ENCODE data around the gene NDUFAF7. TPM values are rescaled to one million over a fixed set of nuclear protein-coding genes. Genes with fewer than 3 reads are reported as not detected.
"Not testable (repeated sequence)": the region's sequence is repeated elsewhere in the genome, so short reads cannot be mapped to it uniquely, and the experiment has no call there.

Gene NDUFAF7
- polyA plus RNA-seq, 1 of the 3 experiments (the other 2 are of a cell fraction) = 24.8 TPM

DNA sequence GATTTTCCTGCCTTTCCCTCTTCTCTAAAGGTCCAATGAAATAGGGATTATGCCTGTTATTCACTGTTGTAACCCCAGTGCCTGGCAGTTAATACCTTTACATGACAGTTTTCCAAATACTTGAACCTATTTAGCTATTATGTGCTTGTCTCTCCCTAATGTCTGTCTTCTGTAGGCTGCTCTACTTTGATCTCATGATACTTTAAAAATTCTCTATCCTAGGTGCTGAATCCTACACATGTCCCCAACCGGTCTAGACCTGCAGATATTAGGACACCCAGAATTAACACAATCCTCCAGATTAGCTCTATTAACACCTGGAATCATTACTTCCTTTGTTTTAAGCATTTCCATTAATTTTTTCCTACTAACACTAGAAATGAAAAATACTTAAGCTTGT, 7.4 kb upstream of the NDUFAF7 start:
- CTCF ChIA-PET = interaction anchor here (0.6 to 2.0 kb wide), 7 partner anchors 8 to 608 kb away, joined by 3 to 11 read pairs (median 3); partner anchors contain the start of gene NDUFAF7
- TF ChIP-seq, protein P1, sequence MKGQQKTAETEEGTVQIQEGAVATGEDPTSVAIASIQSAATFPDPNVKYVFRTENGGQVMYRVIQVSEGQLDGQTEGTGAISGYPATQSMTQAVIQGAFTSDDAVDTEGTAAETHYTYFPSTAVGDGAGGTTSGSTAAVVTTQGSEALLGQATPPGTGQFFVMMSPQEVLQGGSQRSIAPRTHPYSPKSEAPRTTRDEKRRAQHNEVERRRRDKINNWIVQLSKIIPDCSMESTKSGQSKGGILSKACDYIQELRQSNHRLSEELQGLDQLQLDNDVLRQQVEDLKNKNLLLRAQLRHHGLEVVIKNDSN (IDR thresholded peaks at IDR 0.05; ENCODE audit: borderline replicate concordance, low read depth) = no peak
- TF ChIP-seq, protein P2, sequence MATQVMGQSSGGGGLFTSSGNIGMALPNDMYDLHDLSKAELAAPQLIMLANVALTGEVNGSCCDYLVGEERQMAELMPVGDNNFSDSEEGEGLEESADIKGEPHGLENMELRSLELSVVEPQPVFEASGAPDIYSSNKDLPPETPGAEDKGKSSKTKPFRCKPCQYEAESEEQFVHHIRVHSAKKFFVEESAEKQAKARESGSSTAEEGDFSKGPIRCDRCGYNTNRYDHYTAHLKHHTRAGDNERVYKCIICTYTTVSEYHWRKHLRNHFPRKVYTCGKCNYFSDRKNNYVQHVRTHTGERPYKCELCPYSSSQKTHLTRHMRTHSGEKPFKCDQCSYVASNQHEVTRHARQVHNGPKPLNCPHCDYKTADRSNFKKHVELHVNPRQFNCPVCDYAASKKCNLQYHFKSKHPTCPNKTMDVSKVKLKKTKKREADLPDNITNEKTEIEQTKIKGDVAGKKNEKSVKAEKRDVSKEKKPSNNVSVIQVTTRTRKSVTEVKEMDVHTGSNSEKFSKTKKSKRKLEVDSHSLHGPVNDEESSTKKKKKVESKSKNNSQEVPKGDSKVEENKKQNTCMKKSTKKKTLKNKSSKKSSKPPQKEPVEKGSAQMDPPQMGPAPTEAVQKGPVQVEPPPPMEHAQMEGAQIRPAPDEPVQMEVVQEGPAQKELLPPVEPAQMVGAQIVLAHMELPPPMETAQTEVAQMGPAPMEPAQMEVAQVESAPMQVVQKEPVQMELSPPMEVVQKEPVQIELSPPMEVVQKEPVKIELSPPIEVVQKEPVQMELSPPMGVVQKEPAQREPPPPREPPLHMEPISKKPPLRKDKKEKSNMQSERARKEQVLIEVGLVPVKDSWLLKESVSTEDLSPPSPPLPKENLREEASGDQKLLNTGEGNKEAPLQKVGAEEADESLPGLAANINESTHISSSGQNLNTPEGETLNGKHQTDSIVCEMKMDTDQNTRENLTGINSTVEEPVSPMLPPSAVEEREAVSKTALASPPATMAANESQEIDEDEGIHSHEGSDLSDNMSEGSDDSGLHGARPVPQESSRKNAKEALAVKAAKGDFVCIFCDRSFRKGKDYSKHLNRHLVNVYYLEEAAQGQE (IDR thresholded peaks at IDR 0.05; ENCODE audit: low read depth, low read length) = peak; percentile 87
- no peak for DNase-seq
- no peak overlapping the region for H2AFZ ChIP-seq (ENCODE audit: low read depth)
- POLR2A ChIA-PET = no interaction called here
- H3K79me2 ChIP-seq (ENCODE audit: insufficient read depth) = peaks cover 64% of the 10 kb centered on the region
- no peaks in the 10 kb centered on the region for H3K9me2 ChIP-seq
- H3K9me3 ChIP-seq = no peaks in the 10 kb centered on the region
- no peaks in the 10 kb centered on the region for H3F3A ChIP-seq (replicated peaks; ENCODE audit: insufficient read depth)
- no peak overlapping the region for H3K27ac ChIP-seq (ENCODE audit: low read depth in 2 of 2, low read length in 1 of 2)
- H4K20me1 ChIP-seq (ENCODE audit: insufficient read depth) = peaks cover 12% of the 10 kb centered on the region; the same call in 1 of the 2 replicates
- H3K4me2 ChIP-seq = no peak overlapping the region
- H3K9ac ChIP-seq = no peak overlapping the region
- no peaks in the 10 kb centered on the region for H3K27me3 ChIP-seq (ENCODE audit: insufficient read depth)
- H3K4me3 ChIP-seq (ENCODE audit: low read depth in 2 of 2, low read length in 1 of 2) = no peak overlapping the region
- H3K4me1 ChIP-seq (ENCODE audit: control insufficient read depth in 1 of 2, insufficient read depth in 2 of 2, low read depth in 1 of 2, low read length in 1 of 2) = peaks cover 8 to 11% of the 10 kb centered on the region in 2 experiments; a peak in 3 of 4 replicates
- peaks cover 72 to 79% of the 10 kb centered on the region in 2 experiments for H3K36me3 ChIP-seq (replicated peaks in 1 of 2; ENCODE audit: control insufficient read depth in 1 of 2, insufficient read depth in 2 of 2, low read length in 1 of 2)
- 97% methylated on average over 1 of the region's 1 CpG for WGBS (ENCODE audit: low lambda C conversion rate)

DNA sequence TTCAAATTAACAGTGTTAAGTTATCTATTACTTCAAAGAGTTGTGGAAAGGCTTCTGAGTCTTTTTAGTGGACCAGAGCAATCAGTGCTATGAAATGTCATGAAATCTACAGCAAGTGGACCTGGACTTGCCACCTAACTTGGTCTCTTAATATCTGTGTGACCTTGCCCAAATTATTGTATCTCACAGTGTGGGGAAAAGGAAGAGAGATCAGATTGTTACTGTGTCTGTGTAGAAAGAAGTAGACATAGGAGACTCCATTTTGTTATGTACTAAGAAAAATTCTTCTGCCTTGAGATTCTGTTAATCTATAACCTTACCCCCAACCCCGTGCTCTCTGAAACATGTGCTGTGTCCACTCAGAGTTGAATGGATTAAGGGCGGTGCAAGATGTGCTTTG, 6.3 kb upstream of the NDUFAF7 start:
- H3K9me2 ChIP-seq; H3K27me3 ChIP-seq (ENCODE audit: insufficient read depth); H3K9ac ChIP-seq; H3K4me2 ChIP-seq; H2AFZ ChIP-seq (ENCODE audit: low read depth); CTCF ChIA-PET; POLR2A ChIA-PET; H3K9me3 ChIP-seq; H3K27ac ChIP-seq (ENCODE audit: low read depth in 2 of 2, low read length in 1 of 2); DNase-seq; H3K4me3 ChIP-seq (ENCODE audit: low read depth in 2 of 2, low read length in 1 of 2); H3F3A ChIP-seq (replicated peaks; ENCODE audit: insufficient read depth): not testable (repeated sequence)
- no CpG with 5 or more reads among the region's 2 CpGs for WGBS (ENCODE audit: low lambda C conversion rate)
- H3K79me2 ChIP-seq (ENCODE audit: insufficient read depth) = peaks cover 72% of the 10 kb centered on the region
- H3K4me1 ChIP-seq (ENCODE audit: control insufficient read depth in 1 of 2, insufficient read depth in 2 of 2, low read depth in 1 of 2, low read length in 1 of 2) = peaks cover 17 to 20% of the 10 kb centered on the region in 2 experiments; a peak in 3 of 4 replicates
- H4K20me1 ChIP-seq (ENCODE audit: insufficient read depth) = peaks cover 22% of the 10 kb centered on the region
- peaks cover 70 to 72% of the 10 kb centered on the region in 2 experiments for H3K36me3 ChIP-seq (replicated peaks in 1 of 2; ENCODE audit: control insufficient read depth in 1 of 2, insufficient read depth in 2 of 2, low read length in 1 of 2)

DNA sequence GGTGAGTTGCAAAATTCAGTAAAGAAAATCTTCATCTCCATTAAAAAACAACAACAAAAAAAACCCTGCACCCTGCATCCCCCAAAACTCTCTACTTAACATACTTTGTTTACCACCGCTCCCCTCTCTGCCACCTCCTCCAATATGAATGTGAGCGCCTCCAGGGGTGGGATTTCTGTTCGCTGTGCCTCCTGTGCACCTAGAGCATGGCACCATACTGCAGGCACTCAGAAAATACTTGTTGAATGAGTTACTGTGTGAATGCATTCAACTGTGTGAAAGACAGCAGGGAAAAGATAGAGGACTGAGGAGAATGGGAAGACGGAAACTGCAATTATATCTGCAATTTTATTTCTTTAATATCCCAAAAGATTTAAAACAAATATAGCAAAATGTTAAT, 4.6 kb upstream of the NDUFAF7 start:
- Histone ChIP-seq H3K27me3 (ENCODE audit: insufficient read depth) (no peaks in the 10 kb centered on the region), H2AFZ (ENCODE audit: low read depth) (no peak overlapping the region), H3K36me3 (replicated peaks in 1 of 2; ENCODE audit: control insufficient read depth in 1 of 2, insufficient read depth in 2 of 2, low read length in 1 of 2) (peaks cover 54 to 62% of the 10 kb centered on the region in 2 experiments), H3K79me2 (ENCODE audit: insufficient read depth) (peaks cover 86% of the 10 kb centered on the region), H3K9me3 (no peaks in the 10 kb centered on the region), H3F3A (replicated peaks; ENCODE audit: insufficient read depth) (peaks cover 4% of the 10 kb centered on the region), H3K4me1 (ENCODE audit: control insufficient read depth in 1 of 2, insufficient read depth in 2 of 2, low read depth in 1 of 2, low read length in 1 of 2) (peaks cover 17 to 22% of the 10 kb centered on the region in 2 experiments; a peak in 3 of 4 replicates), H3K9me2 (no peaks in the 10 kb centered on the region), H3K4me2 (no peak overlapping the region), H3K27ac (ENCODE audit: low read depth in 2 of 2, low read length in 1 of 2) (no peak overlapping the region), H3K4me3 (ENCODE audit: low read depth in 2 of 2, low read length in 1 of 2) (no peak overlapping the region), H4K20me1 (ENCODE audit: insufficient read depth) (peaks cover 23% of the 10 kb centered on the region), H3K9ac (no peak overlapping the region)
- ChIA-PET POLR2A (no interaction called here), CTCF (no interaction called here)
- 95% methylated on average over 4 of the region's 4 CpGs for WGBS (ENCODE audit: low lambda C conversion rate)
- no peak for DNase-seq
- TF ChIP-seq, protein P1 (IDR thresholded peaks at IDR 0.05; ENCODE audit: borderline replicate concordance, low read depth) = no peak
- TF ChIP-seq, protein P3, sequence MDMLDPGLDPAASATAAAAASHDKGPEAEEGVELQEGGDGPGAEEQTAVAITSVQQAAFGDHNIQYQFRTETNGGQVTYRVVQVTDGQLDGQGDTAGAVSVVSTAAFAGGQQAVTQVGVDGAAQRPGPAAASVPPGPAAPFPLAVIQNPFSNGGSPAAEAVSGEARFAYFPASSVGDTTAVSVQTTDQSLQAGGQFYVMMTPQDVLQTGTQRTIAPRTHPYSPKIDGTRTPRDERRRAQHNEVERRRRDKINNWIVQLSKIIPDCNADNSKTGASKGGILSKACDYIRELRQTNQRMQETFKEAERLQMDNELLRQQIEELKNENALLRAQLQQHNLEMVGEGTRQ (IDR thresholded peaks at IDR 0.05; ENCODE audit: borderline replicate concordance, low read depth, low read length) = no peak
- TF ChIP-seq MEF2A (IDR thresholded peaks at IDR 0.05; ENCODE audit: borderline replicate concordance, low read depth) (no peak), RXRA (IDR thresholded peaks at IDR 0.05; ENCODE audit: borderline replicate concordance, low read depth) (no peak), POLR2AphosphoS5 (IDR thresholded peaks at IDR 0.05; ENCODE audit: low read depth, low read length) (no peak), EZH2phosphoT487 (IDR thresholded peaks at IDR 0.05; ENCODE audit: borderline replicate concordance, low read depth) (no peak), NRF1 (IDR thresholded peaks at IDR 0.05; ENCODE audit: low read depth, low read length) (no peak), EP300 (IDR thresholded peaks at IDR 0.05; ENCODE audit: borderline replicate concordance in 1 of 2, low read depth in 1 of 2, low read length in 1 of 2) (no peak), TCF12 (IDR thresholded peaks at IDR 0.05) (no peak)
- TF ChIP-seq, protein P4, sequence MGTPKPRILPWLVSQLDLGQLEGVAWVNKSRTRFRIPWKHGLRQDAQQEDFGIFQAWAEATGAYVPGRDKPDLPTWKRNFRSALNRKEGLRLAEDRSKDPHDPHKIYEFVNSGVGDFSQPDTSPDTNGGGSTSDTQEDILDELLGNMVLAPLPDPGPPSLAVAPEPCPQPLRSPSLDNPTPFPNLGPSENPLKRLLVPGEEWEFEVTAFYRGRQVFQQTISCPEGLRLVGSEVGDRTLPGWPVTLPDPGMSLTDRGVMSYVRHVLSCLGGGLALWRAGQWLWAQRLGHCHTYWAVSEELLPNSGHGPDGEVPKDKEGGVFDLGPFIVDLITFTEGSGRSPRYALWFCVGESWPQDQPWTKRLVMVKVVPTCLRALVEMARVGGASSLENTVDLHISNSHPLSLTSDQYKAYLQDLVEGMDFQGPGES (IDR thresholded peaks at IDR 0.05; ENCODE audit: low read depth, low read length) = no peak
- TF ChIP-seq, protein P5, sequence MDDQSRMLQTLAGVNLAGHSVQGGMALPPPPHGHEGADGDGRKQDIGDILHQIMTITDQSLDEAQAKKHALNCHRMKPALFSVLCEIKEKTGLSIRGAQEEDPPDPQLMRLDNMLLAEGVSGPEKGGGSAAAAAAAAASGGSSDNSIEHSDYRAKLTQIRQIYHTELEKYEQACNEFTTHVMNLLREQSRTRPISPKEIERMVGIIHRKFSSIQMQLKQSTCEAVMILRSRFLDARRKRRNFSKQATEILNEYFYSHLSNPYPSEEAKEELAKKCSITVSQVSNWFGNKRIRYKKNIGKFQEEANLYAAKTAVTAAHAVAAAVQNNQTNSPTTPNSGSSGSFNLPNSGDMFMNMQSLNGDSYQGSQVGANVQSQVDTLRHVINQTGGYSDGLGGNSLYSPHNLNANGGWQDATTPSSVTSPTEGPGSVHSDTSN (IDR thresholded peaks at IDR 0.05) = no peak

Measured in SK-N-SH (cell line).